PC-9 (cell line): ENCODE results near the gene SLK.

Experiments used
- EZH2 ChIP-seq: fragments of 200-600 bp; sonication (generic); IDR thresholded peaks from 2 replicates; pipeline ENCODE4 v1.8.0; 2017; ENCODE audit warnings: antibody characterized with exemption, low read depth
- TF ChIP-seq, protein P1 (sequence below): fragments of 200-600 bp; sonication (generic); conservative IDR thresholded peaks from 2 replicates; pipeline ENCODE4 v1.6.1; 2017; ENCODE audit warnings: mixed run types, antibody characterized with exemption, mild to moderate bottlenecking, moderate library complexity

GRCh38 chr10:104035194-104036068 lies 68.5 kb downstream of the SLK start:
- TF ChIP-seq, protein P1, sequence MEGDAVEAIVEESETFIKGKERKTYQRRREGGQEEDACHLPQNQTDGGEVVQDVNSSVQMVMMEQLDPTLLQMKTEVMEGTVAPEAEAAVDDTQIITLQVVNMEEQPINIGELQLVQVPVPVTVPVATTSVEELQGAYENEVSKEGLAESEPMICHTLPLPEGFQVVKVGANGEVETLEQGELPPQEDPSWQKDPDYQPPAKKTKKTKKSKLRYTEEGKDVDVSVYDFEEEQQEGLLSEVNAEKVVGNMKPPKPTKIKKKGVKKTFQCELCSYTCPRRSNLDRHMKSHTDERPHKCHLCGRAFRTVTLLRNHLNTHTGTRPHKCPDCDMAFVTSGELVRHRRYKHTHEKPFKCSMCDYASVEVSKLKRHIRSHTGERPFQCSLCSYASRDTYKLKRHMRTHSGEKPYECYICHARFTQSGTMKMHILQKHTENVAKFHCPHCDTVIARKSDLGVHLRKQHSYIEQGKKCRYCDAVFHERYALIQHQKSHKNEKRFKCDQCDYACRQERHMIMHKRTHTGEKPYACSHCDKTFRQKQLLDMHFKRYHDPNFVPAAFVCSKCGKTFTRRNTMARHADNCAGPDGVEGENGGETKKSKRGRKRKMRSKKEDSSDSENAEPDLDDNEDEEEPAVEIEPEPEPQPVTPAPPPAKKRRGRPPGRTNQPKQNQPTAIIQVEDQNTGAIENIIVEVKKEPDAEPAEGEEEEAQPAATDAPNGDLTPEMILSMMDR = no peak
- no peak for TF ChIP-seq EZH2
